ENCODE measurements around the gene RBFOX2.

Gene RBFOX2

GRCh38 chr22:35864545-35865165, 164.0 kb downstream of the RBFOX2 start:
- DNase-seq (ENCODE audit: low read depth, low spot score) = no peak

GRCh38 chr22:35863432-35863831, 165.2 kb downstream of the RBFOX2 start:
- no peak for DNase-seq (ENCODE audit: low read depth, low spot score)

- no peak for DNase-seq (ENCODE audit: low read depth, low spot score)
Measured at GRCh38 chr22:35862697-35863096, 165.9 kb downstream of the RBFOX2 start.

- no peak for DNase-seq (ENCODE audit: low read depth, low spot score)
Measured at GRCh38 chr22:35861451-35861850, 167.2 kb downstream of the RBFOX2 start.

- no peak for DNase-seq (ENCODE audit: low read depth, low spot score)
Measured at GRCh38 chr22:35860837-35861236, 167.8 kb downstream of the RBFOX2 start.

- DNase-seq (ENCODE audit: low read depth, low spot score) = no peak
Measured at GRCh38 chr22:35860087-35860733, 168.4 kb downstream of the RBFOX2 start.

- no peak for DNase-seq (ENCODE audit: low read depth, low spot score)
Measured at GRCh38 chr22:35854334-35854733, 174.3 kb downstream of the RBFOX2 start.

- DNase-seq (ENCODE audit: low read depth, low spot score) = no peak
Measured at GRCh38 chr22:35852076-35852475, 176.5 kb downstream of the RBFOX2 start.

- DNase-seq (ENCODE audit: low read depth, low spot score) = no peak
Measured at GRCh38 chr22:35850831-35851230, 177.8 kb downstream of the RBFOX2 start.

GRCh38 chr22:35846804-35847203, 181.8 kb downstream of the RBFOX2 start:
- no peak for DNase-seq (ENCODE audit: low read depth, low spot score)

GRCh38 chr22:35844886-35845285, 183.7 kb downstream of the RBFOX2 start:
- no peak for DNase-seq (ENCODE audit: low read depth, low spot score)

GRCh38 chr22:35842954-35843353, 185.7 kb downstream of the RBFOX2 start:
- peak; percentile 45 for DNase-seq (ENCODE audit: low read depth, low spot score)

GRCh38 chr22:35842519-35842913, 186.1 kb downstream of the RBFOX2 start:
- no peak for DNase-seq (ENCODE audit: low read depth, low spot score)

- DNase-seq (ENCODE audit: low read depth, low spot score) = no peak
Measured at GRCh38 chr22:35841907-35842518, 186.6 kb downstream of the RBFOX2 start.

GRCh38 chr22:35840302-35840739, 188.3 kb downstream of the RBFOX2 start:
- peak; percentile 97 for DNase-seq (ENCODE audit: low read depth, low spot score)

GRCh38 chr22:35839841-35840301, 188.8 kb downstream of the RBFOX2 start:
- peak; percentile 55 for DNase-seq (ENCODE audit: low read depth, low spot score)

GRCh38 chr22:35838855-35839576, 189.6 kb downstream of the RBFOX2 start:
- peak; percentile 74 for DNase-seq (ENCODE audit: low read depth, low spot score)

- DNase-seq (ENCODE audit: low read depth, low spot score) = no peak
Measured at GRCh38 chr22:35837101-35837727, 191.4 kb downstream of the RBFOX2 start.

- peak; percentile 88 for DNase-seq (ENCODE audit: low read depth, low spot score)
Measured at GRCh38 chr22:35835998-35836691, 192.5 kb downstream of the RBFOX2 start.

GRCh38 chr22:35835267-35835997, 193.2 kb downstream of the RBFOX2 start:
- DNase-seq (ENCODE audit: low read depth, low spot score) = no peak
